Thyroid gland (tissue), 4 donors: Measurements from ENCODE around the gene PEX11G.

Source experiments
- POLR2A ChIP-seq, 2 donors: fragments of 450-650 bp; IDR thresholded peaks; one replicate each; pipeline ENCODE4 v1.6.1; 2017; ENCODE audit warnings: antibody characterized with exemption in 2 of 2, mild to moderate bottlenecking in 2 of 2, moderate library complexity in 1 of 2
- TF ChIP-seq, protein P1 (sequence below), 6 experiments: fragments of 200-600 bp in 3 of 6; fragments of 450-650 bp in 3 of 6; sonication (generic) in 3 of 6; IDR thresholded peaks; one replicate each; pipeline ENCODE4 v1.5.1; 2016 to 2019; ENCODE audit warnings: antibody characterized with exemption in 6 of 6, mild to moderate bottlenecking in 2 of 6, inconsistent platforms in 1 of 6, moderate library complexity in 1 of 6

DNA sequence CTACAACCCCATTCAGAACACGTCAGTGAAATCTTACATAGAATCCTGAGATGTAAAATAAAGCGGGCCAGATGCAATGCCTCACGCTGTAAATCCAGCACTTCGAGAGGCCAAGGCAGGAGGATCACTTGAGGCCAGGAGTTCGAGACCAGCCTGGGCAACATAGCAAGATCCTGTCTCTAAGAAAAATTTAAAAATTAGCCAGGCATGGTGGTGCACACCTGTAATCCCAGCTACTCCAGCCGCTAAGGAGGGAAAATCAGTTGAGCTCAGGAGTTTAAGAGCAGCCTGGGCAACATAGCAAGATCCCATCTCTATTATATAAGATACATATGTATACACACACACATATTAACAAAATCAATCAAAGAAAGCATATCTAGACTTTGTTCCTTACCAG lies 41.2 kb downstream of the PEX11G start:
- no peak for TF ChIP-seq POLR2A (IDR thresholded peaks at IDR 0.05)
- TF ChIP-seq, protein P1, sequence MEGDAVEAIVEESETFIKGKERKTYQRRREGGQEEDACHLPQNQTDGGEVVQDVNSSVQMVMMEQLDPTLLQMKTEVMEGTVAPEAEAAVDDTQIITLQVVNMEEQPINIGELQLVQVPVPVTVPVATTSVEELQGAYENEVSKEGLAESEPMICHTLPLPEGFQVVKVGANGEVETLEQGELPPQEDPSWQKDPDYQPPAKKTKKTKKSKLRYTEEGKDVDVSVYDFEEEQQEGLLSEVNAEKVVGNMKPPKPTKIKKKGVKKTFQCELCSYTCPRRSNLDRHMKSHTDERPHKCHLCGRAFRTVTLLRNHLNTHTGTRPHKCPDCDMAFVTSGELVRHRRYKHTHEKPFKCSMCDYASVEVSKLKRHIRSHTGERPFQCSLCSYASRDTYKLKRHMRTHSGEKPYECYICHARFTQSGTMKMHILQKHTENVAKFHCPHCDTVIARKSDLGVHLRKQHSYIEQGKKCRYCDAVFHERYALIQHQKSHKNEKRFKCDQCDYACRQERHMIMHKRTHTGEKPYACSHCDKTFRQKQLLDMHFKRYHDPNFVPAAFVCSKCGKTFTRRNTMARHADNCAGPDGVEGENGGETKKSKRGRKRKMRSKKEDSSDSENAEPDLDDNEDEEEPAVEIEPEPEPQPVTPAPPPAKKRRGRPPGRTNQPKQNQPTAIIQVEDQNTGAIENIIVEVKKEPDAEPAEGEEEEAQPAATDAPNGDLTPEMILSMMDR (IDR thresholded peaks at IDR 0.05): no peak
